ENCODE results near the gene SASH3.

SASH3 gene

DNA sequence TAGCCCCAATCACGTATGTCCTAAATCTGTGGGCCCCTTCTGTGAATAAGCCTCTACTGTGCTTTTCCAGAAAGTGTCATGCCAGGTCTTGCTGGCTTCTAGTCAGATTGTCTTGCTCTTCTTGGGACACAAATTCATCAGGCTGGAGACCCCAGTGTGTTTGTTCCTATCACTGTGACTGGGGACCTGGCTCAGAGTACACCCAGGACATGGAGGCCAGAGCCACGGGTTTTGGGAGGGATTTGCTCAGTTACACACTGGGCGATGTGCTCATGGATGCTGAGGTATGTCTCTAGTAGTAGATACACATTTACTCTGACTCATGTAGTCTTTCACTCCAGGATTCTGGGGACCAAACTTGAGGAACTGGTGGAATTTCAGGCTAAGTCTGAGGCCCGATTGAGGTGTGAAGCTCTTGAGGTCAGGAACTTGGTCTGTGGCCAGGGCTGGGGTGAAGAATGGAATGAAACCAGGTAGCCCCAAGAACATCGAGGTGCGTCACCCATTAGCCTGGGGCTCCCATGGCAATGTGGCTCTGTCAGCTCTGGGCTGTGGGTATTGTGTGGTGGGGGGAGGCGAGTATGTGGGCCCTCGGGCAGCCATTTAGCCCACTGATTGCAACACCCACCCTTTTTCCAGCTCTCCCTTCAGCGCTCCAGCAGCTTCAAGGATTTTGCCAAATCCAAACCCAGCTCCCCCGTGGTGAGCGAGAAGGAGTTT is 7.7 kb downstream of the SASH3 start (continued):
- TF ChIP-seq ZNF70 (CRISPR knock-in tag; IDR thresholded peaks at IDR 0.05) (no peak), TSHZ2 (CRISPR knock-in tag; IDR thresholded peaks at IDR 0.05) (no peak), PPARA (CRISPR knock-in tag; IDR thresholded peaks at IDR 0.05; ENCODE audit: borderline replicate concordance) (no peak)

- TF ChIP-seq ZNF8 (CRISPR knock-in tag; IDR thresholded peaks at IDR 0.05) (no peak), ARNTL (CRISPR knock-in tag; IDR thresholded peaks at IDR 0.05; ENCODE audit: borderline replicate concordance, low read depth) (no peak), TOX (CRISPR knock-in tag; IDR thresholded peaks at IDR 0.05; ENCODE audit: borderline replicate concordance) (no peak), ZC3H10 (CRISPR knock-in tag; IDR thresholded peaks at IDR 0.05) (no peak)
- TF ChIP-seq, protein P1, sequence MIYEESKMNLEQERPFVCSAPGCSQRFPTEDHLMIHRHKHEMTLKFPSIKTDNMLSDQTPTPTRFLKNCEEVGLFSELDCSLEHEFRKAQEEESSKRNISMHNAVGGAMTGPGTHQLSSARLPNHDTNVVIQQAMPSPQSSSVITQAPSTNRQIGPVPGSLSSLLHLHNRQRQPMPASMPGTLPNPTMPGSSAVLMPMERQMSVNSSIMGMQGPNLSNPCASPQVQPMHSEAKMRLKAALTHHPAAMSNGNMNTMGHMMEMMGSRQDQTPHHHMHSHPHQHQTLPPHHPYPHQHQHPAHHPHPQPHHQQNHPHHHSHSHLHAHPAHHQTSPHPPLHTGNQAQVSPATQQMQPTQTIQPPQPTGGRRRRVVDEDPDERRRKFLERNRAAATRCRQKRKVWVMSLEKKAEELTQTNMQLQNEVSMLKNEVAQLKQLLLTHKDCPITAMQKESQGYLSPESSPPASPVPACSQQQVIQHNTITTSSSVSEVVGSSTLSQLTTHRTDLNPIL (CRISPR knock-in tag; IDR thresholded peaks at IDR 0.05; ENCODE audit: low read depth): no peak
- no peak for ATAC-seq
Measured at GRCh38 chrX:129788527-129788926, 8.8 kb downstream of the SASH3 start.

DNA sequence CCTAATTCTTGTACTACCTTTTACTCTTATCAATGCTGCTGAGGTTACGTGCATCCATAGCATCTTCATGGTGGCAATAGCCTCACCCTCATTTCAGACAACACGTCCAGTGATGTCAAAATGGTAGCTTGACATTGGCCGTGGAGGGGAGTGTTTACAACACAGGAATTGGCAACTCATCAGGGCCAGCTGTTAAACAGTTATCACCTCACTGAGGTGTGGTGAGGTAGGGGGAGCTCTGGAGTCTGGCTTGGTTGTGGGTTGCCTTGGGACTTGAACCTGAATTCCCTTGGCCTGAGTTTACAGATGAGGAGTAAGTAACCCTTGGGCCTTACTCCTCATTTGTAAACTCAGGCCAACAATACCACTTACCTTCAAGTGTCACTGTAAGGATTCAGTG is 10.4 kb downstream of the SASH3 start:
- no peak for ATAC-seq
- no peak for TF ChIP-seq ZC3H10 (CRISPR knock-in tag; IDR thresholded peaks at IDR 0.05)
- TF ChIP-seq, protein P2, sequence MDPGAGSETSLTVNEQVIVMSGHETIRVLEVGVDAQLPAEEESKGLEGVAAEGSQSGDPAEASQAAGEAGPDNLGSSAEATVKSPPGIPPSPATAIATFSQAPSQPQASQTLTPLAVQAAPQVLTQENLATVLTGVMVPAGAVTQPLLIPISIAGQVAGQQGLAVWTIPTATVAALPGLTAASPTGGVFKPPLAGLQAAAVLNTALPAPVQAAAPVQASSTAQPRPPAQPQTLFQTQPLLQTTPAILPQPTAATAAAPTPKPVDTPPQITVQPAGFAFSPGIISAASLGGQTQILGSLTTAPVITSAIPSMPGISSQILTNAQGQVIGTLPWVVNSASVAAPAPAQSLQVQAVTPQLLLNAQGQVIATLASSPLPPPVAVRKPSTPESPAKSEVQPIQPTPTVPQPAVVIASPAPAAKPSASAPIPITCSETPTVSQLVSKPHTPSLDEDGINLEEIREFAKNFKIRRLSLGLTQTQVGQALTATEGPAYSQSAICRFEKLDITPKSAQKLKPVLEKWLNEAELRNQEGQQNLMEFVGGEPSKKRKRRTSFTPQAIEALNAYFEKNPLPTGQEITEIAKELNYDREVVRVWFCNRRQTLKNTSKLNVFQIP (CRISPR knock-in tag; IDR thresholded peaks at IDR 0.05; ENCODE audit: borderline replicate concordance, low read depth): no peak
- no peak for TF ChIP-seq ESRRG (CRISPR knock-in tag; IDR thresholded peaks at IDR 0.05)
- TF ChIP-seq OSR1 (CRISPR knock-in tag; IDR thresholded peaks at IDR 0.05): no peak
- TF ChIP-seq ISL1 (CRISPR knock-in tag; IDR thresholded peaks at IDR 0.05): no peak
- no peak for TF ChIP-seq GLIS3 (CRISPR knock-in tag; IDR thresholded peaks at IDR 0.05)
- TF ChIP-seq ZNF70 (CRISPR knock-in tag; IDR thresholded peaks at IDR 0.05): no peak
- TF ChIP-seq TCF4 (CRISPR knock-in tag; IDR thresholded peaks at IDR 0.05; ENCODE audit: borderline replicate concordance): no peak
- TF ChIP-seq ZNF565 (CRISPR knock-in tag; conservative IDR thresholded peaks at IDR 0.05; ENCODE audit: low read depth): no peak
- no peak for TF ChIP-seq ZFP3 (CRISPR knock-in tag; IDR thresholded peaks at IDR 0.05)
- no peak for TF ChIP-seq SNAI2 (CRISPR knock-in tag; IDR thresholded peaks at IDR 0.05)
- no peak for TF ChIP-seq TOX (CRISPR knock-in tag; IDR thresholded peaks at IDR 0.05; ENCODE audit: borderline replicate concordance)
- TF ChIP-seq TSHZ2 (CRISPR knock-in tag; IDR thresholded peaks at IDR 0.05): no peak
- TF ChIP-seq CSRNP3 (CRISPR knock-in tag; IDR thresholded peaks at IDR 0.05): no peak
- no peak for TF ChIP-seq BACH2 (CRISPR knock-in tag; IDR thresholded peaks at IDR 0.05; ENCODE audit: borderline replicate concordance)
- no peak for TF ChIP-seq RARB (CRISPR knock-in tag; IDR thresholded peaks at IDR 0.05)
- TF ChIP-seq PPARA (CRISPR knock-in tag; IDR thresholded peaks at IDR 0.05; ENCODE audit: borderline replicate concordance): no peak
